A673 (cell line): Measurements from ENCODE around the gene ATG5. TPM values are rescaled to one million over a fixed set of nuclear protein-coding genes. Genes with fewer than 3 reads are reported as not detected.

Experiments used
- BruUV-seq: library from RNA; stranded (reverse); fragments of 400-500 nt; replicated peaks from 2 replicates; lab custom pipeline; 2021; lab: Mats Ljungman, UMichigan
- CTCF ChIA-PET: fragments of 300-600 bp; sonication (Branson Sonifier 250); formaldehyde crosslinking; loops from one replicate; lab custom pipeline; 2022; ENCODE audit warnings: antibody characterized with exemption; lab: Charles Lee
- POLR2A ChIA-PET: fragments of 300-600 bp; sonication (Branson Sonifier 250); formaldehyde crosslinking; loops from one replicate; lab custom pipeline; 2022; ENCODE audit warnings: antibody characterized with exemption; ENCODE audit not compliant: low non-redundant PET; lab: Charles Lee
- DNase-seq: peaks from one replicate; pipeline ENCODE4 v3.0.0-alpha.2; 2015; ENCODE audit warnings: low spot score
- H3K27ac ChIP-seq: fragments of 200-600 bp; sonication (generic); 2 replicates; pipeline ENCODE4 v1.5.1; 2016; ENCODE audit warnings: mixed run types, low read depth, mild to moderate bottlenecking, mixed read lengths, antibody characterized with exemption, low read length; ENCODE audit not compliant: poor library complexity, severe bottlenecking
- H3K27me3 ChIP-seq: fragments of 200-600 bp; sonication (generic); replicated peaks from 2 replicates; pipeline ENCODE4 v1.6.1; 2017; ENCODE audit warnings: mixed run types, low read depth, mild to moderate bottlenecking, mixed read lengths, antibody characterized with exemption, low read length; ENCODE audit not compliant: insufficient read depth, poor library complexity
- H3K36me3 ChIP-seq: fragments of 200-600 bp; sonication (generic); 2 replicates; pipeline ENCODE4 v1.6.1; 2016; ENCODE audit warnings: mixed run types, mild to moderate bottlenecking, mixed read lengths, antibody characterized with exemption, low read length; ENCODE audit not compliant: insufficient read depth, poor library complexity, severe bottlenecking
- H3K4me1 ChIP-seq: fragments of 200-600 bp; sonication (generic); 2 replicates; pipeline ENCODE4 v1.6.1; 2017; ENCODE audit warnings: mixed run types, mild to moderate bottlenecking, mixed read lengths, antibody characterized with exemption, low read length; ENCODE audit not compliant: insufficient read depth, poor library complexity, severe bottlenecking
- H3K4me3 ChIP-seq: fragments of 200-600 bp; sonication (generic); 2 replicates; pipeline ENCODE4 v1.5.1; 2016; ENCODE audit warnings: low read depth, mixed run types, mild to moderate bottlenecking, mixed read lengths, low read length; ENCODE audit not compliant: poor library complexity, severe bottlenecking
- H3K9me3 ChIP-seq: fragments of 200-600 bp; sonication (generic); 2 replicates; pipeline ENCODE4 v1.6.1; 2016; ENCODE audit warnings: mixed run types, low read depth, mild to moderate bottlenecking, mixed read lengths, antibody characterized with exemption, low read length; ENCODE audit not compliant: poor library complexity, severe bottlenecking
- EZH2 ChIP-seq: fragments of 200-600 bp; sonication (generic); IDR thresholded peaks from 2 replicates; pipeline ENCODE4 v1.6.1; 2017; ENCODE audit warnings: borderline replicate concordance, low read depth, mild to moderate bottlenecking, mixed read lengths, antibody characterized with exemption, low read length; ENCODE audit not compliant: poor library complexity, severe bottlenecking
- intact Hi-C: fragments of 100-400 bp; cut with micrococcal nuclease; formaldehyde crosslinking; loops from one replicate; pipeline ENCODE4 v1.10.0; 2022; ENCODE audit not compliant: unreplicated experiment
- total RNA-seq: library from RNA; stranded (reverse); gene quantifications from 2 replicates; pipeline ENCODE4 v1.2.3, GENCODE V29; 2021
- TF ChIP-seq, protein P1 (sequence below): fragments of 300-800, 200-600 bp; sonication (generic); conservative IDR thresholded peaks from 2 replicates; pipeline ENCODE4 v1.5.1; 2017; ENCODE audit warnings: low read depth, mild to moderate bottlenecking, antibody characterized with exemption, low read length, moderate library complexity, mixed read lengths

Gene ATG5
- total RNA-seq, 1 experiment from 2014 or later, result 37.0 TPM

DNA sequence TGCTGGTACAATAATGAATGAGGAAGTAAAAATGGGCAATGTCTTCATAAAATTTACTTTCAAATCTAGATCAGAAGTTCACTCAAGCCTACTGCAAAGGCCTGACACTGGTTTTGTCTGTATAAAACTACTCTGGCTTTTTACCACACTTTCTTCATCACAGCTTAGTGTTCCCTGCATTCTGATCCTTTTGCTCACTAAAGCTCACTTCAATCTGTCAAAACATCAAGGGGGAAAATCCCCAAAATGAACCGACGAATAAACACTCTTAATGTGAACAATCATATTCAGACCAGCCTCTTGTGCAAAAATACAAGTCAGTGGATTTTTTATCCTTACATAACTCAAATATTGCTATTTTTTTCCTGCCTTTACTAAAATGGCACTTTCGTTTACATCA lies 140.9 kb downstream of the ATG5 start:
- no peak overlapping the region for H3K4me3 ChIP-seq
- H3K36me3 ChIP-seq, result no peaks in the 10 kb centered on the region
- DNase-seq, result no peak
- H3K4me1 ChIP-seq, result no peaks in the 10 kb centered on the region
- ChIA-PET CTCF (no interaction called here), POLR2A (no interaction called here)
- H3K9me3 ChIP-seq, result no peaks in the 10 kb centered on the region
- H3K27ac ChIP-seq, result no peak overlapping the region
- intact Hi-C loops, result no loop called here
- no peaks in the 10 kb centered on the region for H3K27me3 ChIP-seq
- BruUV-seq, result no TSS peak
- TF ChIP-seq EZH2, result no peak
- TF ChIP-seq, protein P1, sequence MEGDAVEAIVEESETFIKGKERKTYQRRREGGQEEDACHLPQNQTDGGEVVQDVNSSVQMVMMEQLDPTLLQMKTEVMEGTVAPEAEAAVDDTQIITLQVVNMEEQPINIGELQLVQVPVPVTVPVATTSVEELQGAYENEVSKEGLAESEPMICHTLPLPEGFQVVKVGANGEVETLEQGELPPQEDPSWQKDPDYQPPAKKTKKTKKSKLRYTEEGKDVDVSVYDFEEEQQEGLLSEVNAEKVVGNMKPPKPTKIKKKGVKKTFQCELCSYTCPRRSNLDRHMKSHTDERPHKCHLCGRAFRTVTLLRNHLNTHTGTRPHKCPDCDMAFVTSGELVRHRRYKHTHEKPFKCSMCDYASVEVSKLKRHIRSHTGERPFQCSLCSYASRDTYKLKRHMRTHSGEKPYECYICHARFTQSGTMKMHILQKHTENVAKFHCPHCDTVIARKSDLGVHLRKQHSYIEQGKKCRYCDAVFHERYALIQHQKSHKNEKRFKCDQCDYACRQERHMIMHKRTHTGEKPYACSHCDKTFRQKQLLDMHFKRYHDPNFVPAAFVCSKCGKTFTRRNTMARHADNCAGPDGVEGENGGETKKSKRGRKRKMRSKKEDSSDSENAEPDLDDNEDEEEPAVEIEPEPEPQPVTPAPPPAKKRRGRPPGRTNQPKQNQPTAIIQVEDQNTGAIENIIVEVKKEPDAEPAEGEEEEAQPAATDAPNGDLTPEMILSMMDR, result no peak

DNA sequence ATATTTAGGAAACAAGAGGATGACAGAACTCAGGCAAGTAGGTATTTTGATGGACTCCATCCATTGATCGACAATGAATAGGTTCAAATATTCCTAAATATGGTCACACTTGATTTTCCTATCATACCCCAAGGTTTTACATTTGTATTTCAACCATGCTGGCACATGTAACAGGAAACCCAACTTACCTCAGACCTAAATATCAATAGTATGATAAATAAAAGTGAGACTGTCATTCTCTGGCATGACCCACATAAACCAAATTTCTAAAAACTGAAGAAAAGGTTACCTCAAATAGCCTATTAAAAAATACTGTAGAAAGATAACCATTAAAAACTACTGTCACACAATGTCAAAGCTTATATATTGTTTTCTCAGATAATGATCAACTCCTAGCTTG lies 142.1 kb downstream of the ATG5 start:
- H3K27ac ChIP-seq, result no peak overlapping the region
- H3K9me3 ChIP-seq, result no peaks in the 10 kb centered on the region
- no peaks in the 10 kb centered on the region for H3K27me3 ChIP-seq
- H3K36me3 ChIP-seq, result no peaks in the 10 kb centered on the region
- DNase-seq, result no peak
- POLR2A ChIA-PET, result no interaction called here
- no peaks in the 10 kb centered on the region for H3K4me1 ChIP-seq
- no peak overlapping the region for H3K4me3 ChIP-seq
- TF ChIP-seq EZH2, result no peak
- TF ChIP-seq, protein P1, result no peak
- CTCF ChIA-PET, result no interaction called here
- intact Hi-C loops, result no loop called here
- no TSS peak for BruUV-seq

DNA sequence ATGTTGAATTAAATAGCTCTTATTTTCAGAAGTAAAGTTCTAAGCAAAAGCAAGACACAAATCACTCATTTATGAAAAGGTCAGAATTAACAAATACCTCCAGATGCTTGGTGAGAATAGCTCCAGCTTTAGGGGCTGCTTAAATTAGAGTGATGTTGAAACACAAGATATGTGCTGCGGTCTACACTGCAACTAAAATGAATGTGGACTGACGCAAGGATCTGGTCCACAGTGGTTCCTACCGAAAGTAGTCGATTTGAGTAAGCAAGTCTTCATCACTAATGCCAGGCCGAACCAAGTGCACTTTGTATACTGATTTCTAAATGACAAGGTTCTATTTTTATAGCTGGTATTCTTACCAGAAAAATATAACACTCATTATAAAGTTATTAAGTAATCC lies 143.1 kb downstream of the ATG5 start:
- H3K27me3 ChIP-seq, result no peaks in the 10 kb centered on the region
- H3K9me3 ChIP-seq, result no peaks in the 10 kb centered on the region
- DNase-seq, result no peak
- H3K36me3 ChIP-seq, result no peaks in the 10 kb centered on the region
- H3K4me3 ChIP-seq, result no peak overlapping the region
- POLR2A ChIA-PET, result no interaction called here
- no peak for TF ChIP-seq EZH2
- TF ChIP-seq, protein P1, result no peak
- H3K4me1 ChIP-seq, result no peaks in the 10 kb centered on the region
- intact Hi-C loops, result no loop called here
- no TSS peak for BruUV-seq
- no peak overlapping the region for H3K27ac ChIP-seq
- CTCF ChIA-PET, result no interaction called here
